NK-92 (cell line): Measurements from ENCODE around the gene GP9.
"Not testable (repeated sequence)": the region's sequence is repeated elsewhere in the genome, so short reads cannot be mapped to it uniquely, and the experiment has no call there.

ENCODE experiments used
- DNase-seq: peaks from one replicate; lab custom pipeline; 2025; ENCODE audit not compliant: unreplicated experiment; lab: John Stamatoyannopoulos, UW

GP9 gene

GRCh38 chr3:129047553-129047839 lies 13.1 kb upstream of the GP9 start:
- DNase-seq = no peak

- DNase-seq = no peak
Observed at GRCh38 chr3:129050556-129051295, 9.9 kb upstream of the GP9 start.

- DNase-seq = no peak
Observed at GRCh38 chr3:129051871-129052340, 8.7 kb upstream of the GP9 start.

DNA sequence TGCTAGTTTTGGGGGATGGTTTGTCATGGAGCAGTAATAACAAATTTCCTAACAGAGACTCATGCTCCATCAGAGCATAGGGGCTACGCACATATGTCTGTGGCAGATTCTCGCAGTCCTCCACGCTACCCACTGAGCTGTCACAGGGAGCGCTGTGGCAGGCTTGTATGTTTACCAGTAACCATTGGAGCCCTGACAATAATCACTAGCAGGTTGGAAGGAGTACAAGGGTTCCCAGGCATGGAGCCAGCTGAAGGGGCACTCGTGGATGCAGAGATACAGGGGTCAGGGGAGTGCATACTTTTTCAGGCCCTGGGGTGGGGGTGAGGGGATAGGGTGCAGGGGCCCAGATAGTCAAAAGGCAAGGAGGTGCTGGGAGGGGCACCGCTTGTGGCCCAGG lies 7.9 kb upstream of the GP9 start:
- no peak for DNase-seq

DNA sequence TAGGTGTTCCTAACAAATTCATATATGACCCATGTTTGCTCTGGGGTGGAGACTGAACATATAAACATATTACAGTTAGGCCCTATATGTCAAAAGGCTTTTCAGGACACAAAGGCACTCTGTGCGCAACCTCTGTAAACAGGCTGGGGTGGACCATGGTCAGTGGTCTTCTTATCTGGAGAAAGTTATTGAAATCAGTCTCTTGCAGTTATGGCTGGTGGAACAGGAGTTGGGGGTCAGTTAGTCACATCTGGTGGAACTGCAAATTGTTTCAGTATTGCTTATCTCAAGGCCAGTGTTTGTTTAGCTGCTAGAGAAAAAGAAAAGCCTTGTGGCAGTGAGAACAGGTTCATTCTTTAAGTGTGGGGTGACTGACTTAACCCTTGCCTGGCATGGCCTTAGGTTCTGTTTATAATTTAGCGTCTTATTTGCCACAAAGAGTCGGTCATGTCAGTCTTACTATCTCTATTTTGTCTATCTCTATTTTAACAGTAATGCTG lies 5.9 kb upstream of the GP9 start:
- no peak for DNase-seq

DNA sequence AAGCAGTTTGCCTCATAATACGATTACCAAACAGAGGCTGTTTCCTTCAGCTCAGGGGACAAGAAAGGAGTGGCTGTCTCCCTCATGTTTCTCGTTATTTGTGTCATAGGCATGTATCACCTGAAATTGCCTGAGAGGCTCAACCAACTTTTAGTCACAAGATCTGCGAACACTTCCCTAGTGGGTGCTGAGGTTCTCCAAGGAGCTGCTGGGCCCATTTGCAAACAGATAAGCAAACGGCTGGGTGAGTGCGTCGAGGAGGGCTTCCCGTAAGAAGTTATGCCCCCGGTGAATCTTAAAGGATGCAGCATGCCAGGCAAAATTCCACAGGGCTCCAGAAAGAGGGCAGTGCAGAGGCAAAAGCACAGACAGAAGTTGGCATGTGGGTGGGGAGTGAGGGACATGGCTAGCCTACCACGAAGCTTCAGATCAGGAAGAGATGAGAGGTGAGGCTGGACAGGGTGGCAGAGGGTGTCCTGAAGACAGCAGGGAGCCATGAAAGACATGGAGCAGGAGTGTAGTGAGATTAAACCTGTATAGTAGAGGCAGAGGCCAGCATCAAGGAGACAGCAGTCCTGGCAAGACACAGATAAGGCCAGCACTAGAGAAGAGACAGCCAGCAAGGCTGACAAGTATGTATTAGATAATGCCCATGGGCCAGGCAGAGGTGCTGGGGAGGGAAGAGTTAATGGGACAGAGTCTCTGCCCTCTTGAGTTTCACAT lies 4.0 kb upstream of the GP9 start:
- DNase-seq = no peak

- no peak for DNase-seq
Observed at GRCh38 chr3:129057249-129057648, 3.3 kb upstream of the GP9 start.

GRCh38 chr3:129058441-129059200 lies 2.0 kb upstream of the GP9 start:
- DNase-seq = no peak

- no peak for DNase-seq
Observed at GRCh38 chr3:129059311-129059958, 1.1 kb upstream of the GP9 start.

DNA sequence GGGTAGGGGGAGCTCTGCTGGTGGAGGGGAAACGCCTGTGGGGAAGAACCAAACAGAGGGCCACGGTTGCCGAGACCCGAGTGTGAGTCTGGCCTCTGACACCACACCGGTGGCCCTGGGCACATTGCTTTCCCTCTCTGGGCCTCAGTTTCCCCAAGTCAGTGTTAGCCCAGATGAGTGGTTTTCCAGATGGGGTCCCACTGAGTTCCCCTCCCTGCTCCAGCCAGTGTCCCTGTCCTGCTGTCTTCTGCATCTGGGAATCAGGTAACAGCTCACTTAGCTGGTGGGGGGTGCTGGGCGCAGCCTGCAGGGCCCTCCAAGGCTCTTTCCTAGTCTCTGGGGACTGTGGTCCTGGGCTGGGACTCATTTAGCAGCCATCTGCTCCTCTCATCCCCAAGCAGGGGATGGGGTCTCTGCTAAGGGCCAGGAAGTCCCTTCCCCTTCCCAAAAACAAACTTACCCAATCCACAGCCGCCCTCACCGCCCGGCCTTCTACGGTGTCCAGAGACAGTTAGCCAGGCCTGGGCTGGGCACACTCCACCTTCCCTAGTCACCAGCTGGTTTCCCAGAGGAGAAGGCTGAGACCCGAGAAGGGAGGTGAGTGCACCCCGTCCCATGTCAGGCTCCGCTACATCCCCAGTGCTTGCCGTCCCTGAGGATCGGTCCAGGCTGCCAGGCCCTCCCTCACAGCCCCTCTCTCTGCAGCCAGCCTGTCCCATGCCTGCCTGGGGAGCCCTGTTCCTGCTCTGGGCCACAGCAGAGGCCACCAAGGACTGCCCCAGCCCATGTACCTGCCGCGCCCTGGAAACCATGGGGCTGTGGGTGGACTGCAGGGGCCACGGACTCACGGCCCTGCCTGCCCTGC lies 676 bp downstream of the GP9 start:
- no peak for DNase-seq

- DNase-seq = no peak
Observed at GRCh38 chr3:129061888-129062834, 1.6 kb downstream of the GP9 start.

- no peak for DNase-seq
Observed at GRCh38 chr3:129063091-129063640, 2.6 kb downstream of the GP9 start.

DNA sequence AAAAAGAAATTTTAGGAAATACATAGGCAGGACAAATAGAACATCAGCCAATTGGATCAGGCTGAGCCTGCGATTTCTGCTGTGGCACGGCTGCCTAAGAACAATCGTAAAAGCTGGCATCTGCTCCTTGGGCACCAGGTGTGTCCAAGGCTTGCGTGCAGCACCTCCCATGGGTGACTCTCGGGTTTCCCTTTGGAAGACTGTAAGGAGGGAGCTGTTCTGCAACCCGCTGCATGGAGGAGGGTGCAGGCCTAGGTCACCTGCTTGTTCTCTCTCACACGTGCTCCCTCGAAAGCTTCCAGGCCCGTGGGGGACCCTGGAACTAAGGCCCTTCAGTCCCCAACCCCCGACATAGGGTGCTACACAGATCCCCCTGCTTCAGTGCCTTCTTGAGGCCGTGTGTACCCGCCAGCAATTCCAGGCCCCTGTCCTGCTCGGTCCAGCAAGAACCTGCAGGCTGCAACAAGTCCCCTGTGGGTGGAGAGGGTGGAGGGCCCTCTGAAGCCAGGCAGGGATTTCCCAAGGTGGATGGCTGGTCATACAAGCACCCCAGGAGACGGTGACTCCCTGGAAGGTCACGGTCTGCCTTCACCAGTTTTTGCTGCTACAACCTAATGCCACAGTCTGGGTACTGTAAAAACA lies 3.4 kb downstream of the GP9 start:
- no peak for DNase-seq

DNA sequence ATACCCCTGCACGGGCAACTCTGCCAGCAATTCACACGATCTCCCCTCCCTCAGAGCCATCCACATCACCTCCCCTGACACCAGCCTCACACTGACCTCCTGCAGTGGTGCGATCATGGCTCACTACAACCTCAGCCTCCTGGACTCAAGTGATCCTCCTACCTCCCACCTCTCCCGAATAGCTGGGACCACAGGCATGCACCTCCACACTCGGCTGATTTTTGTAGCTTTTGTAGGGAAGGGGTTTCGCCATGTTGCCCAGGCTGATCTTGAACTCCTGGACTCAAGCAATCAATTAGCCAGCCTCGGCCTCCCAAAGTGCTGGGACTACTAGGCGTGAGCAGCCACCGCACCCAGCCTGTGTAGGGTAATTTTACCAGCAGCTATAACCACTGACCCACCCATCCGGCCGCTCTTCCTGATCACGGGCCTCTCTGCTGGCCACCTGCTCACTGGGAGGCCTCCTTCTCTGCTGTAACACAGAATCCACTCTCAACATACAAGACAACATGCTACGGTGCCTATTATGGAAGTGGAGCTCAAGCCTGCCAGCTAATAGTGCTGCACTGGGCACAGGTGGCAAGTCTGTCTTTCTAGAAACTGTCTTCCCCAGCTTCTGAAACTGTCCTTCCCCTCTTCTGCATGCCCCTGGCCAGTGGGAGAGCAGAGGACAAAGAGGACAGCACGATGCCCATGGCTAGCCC lies 4.6 kb downstream of the GP9 start:
- DNase-seq = no peak

DNA sequence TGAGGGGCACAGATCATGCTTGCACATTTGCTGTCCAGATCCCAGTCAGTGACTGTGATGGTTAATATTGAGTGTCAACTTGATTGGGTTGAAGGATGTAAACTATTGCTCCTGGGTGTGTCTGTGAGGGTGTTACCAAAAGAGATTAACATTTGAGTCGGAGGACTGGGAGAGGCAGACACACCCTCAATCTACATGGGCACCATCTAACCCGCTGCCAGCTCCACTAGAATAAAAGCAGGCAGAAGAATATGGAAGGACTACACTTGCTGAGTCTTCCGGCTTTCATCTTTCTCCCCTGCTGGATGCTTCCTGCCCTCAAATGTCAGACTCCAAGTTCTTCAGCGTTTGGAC lies 5.1 kb downstream of the GP9 start:
- DNase-seq = no peak

DNA sequence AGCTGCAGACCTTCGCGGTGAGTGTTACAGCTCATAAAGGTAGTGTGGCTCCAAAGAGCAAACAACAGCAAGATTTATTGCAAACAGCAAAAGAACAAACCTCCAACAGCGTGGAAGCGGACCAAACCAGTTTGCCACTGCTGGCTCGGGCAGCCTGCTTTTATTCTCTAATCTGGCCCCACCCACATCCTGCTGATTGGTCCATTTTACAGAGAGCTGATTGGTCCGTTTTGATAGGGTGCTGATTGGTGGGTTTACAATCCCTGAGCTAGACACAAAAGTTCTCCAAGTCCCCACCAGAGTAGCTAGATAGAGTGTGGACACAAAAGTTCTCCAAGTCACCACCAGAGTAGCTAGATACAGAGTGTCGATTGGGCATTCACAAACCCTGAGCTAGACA lies 7.1 kb downstream of the GP9 start:
- DNase-seq = not testable (repeated sequence)

DNA sequence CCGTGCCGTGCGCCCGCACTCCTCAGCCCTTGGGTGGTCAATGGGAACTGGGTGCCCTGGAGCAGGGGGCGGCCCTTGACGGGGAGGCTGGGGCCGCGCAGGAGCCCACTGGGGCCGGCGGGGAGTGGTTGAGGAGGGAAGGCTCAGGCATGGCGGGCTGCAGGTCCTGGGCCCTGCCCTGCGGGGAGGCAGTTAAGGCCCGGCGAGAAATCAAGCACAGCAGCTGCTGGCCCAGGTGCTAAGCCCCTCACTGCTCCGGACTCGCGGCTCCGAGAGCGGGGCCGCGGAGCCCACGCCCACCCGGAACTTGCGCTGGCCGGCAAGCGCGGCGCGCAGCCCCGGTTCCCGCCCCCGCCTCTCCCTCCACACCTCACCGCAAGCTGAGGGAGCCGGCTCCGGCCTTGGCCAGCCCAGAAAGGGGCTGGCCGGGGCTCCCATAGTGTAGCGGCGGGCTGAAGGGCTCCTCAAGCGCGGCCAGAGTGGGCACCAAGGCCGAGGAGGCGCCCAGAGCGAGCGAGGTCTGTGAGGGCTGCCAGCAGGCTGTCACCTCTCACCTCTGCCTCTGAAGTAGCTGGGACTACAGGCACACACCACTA lies 7.8 kb downstream of the GP9 start:
- no peak for DNase-seq
